CD4-positive, alpha-beta T cell treated with Interferon alpha-2 for 1 hour (primary cell): ENCODE data around the gene SLC35A3.
A peak's percentile ranks its signal among the peaks of the same experiment; 100 is the strongest.
"Not testable (repeated sequence)": the region's sequence is repeated elsewhere in the genome, so short reads cannot be mapped to it uniquely, and the experiment has no call there.

Experiments used
- DNase-seq, 2 donors: peaks; one replicate each; pipeline ENCODE4 v3.0.0-alpha.2; 2020 to 2022

SLC35A3 gene

DNA sequence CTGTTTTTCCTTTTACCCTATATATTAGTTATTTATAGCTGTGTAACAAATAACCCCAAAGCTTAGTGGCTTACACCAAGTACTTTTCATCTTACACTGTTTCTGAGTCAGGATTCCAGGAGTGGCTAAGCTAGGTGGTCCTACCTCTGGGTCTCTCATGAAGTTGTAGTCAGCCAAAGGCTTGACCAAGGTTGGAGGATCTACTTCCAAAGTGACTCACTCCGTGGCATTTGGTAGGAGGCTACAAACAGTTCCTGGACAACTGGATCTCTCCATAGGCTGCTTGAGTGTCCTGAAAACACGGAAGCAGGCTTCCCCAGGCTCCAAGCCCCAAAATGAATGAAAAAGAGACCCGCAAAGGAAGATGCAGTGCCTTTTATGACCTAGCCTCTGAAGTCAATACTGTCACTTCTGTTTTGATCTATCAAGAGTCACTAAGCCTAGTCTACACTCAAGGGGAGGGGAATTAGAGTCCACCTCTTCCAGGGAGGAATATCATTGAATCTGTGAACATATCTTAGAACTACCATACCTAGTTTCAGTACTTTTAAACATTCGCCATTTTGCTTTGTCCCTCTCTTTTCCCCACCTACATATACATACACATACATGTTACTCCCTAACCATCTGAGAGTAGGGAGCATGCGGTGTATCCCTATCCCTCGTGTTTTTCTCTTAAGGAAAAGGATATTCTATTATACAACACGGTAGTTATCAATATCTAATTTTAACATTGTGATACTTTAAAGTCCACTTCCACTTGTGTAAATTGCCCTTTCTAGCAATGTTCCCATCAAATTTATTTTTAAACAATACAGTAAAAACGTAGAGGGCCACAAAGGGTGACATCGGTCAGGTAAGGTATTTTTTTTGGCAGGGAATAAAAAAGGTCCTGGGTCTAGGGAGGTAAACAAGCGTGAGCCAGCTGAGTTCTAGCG, 67.2 kb downstream of the SLC35A3 start:
- peak in 1 of 2 donors; percentile 22 for DNase-seq

DNA sequence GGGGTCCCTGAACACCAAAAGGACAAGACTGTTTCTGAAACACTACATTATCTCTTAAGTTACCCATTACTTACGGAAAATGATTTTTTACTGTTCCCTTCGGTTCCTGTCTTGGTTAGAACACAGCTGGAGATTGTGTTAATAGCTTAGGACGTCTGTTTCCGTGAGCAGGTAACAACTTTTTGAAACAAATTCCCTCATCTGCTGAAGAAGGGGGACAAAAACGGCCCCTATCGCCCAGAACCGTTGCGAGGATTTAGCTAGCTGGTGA, 67.8 kb downstream of the SLC35A3 start:
- no peak for DNase-seq

DNA sequence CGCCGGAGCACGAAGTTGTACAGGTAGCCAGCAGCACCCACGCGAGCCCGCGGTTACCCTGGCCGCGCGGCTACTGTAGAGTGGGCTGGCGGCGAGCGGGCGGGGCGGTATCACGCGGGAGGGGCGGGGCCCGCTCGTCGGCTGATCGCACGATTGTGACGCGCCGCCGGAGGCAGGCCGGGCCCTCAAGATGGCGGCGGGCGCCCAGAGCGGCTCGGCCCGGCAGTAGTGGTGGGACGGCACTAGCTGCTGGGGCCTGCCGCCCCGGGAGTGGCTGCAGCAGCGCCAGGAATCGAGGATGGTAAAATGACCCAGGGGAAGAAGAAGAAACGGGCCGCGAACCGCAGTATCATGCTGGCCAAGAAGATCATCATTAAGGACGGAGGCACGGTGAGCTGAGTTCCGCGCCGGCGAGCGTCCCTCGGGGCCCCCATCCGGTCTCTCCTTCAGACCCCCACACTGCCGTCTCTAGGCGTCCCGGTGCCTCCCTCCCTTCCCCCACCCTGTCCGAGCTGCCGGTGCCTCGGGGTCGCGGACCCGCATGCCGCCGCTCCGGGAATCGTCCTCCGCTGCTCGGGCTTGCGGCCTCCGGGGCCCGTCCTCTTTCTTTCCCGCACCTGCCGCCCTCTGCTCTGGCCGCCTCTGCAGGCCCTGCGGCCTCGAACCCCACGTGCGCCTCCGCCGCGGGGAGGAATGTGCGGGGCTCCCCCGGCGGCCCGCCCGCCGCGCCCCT, 68.3 kb downstream of the SLC35A3 start:
- DNase-seq, result peak; percentile 91 to 93

DNA sequence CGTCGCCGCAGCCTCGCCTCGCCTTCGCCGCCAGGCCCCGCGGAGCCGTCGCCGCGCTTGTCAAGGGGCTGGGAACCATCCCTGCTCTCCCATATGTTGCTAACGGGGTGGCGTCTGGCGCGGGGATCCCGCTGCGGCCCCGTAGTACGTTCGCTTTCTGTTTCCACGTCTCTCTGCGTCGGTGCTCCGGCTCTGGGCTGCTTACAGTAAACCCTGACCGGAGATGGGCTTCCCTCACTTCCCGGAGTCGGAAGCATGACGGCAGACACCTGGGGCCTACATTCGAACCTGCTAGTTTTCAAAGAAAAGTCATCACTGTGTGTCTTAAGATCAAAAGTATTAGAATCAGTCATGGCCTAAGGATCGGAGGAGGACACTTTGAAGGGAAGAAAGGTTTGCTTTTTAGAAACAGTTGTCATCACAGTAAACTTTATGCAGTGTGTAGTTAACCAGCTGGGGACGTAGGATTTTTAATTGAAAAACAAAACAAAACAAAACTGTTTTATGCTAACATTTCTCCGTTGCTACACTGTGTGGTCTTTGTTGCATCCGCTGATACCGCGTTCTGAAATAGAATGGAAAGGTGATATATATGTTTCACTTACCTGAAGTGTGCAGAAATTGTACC, 69.0 kb downstream of the SLC35A3 start:
- DNase-seq, result peak; percentile 93 to 94

DNA sequence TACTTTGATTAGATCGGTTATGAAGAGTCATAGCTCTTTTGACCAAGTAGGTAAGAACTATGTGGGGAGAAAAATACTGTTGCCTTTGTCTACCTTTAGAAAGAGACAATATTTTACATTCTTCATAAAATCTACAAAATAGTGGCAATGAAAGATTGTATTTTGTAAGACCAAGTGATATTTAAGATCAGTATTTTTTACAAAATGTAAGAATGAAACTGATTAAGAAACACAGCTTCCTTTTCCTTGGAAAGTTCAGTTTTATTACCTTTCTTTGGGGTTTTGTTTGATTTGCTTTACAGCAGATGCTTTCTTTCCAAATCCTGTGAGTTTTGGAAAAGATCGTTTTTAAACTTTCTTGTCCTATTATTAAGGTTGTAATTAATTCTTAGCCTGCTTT, 69.8 kb downstream of the SLC35A3 start:
- no peak for DNase-seq

DNA sequence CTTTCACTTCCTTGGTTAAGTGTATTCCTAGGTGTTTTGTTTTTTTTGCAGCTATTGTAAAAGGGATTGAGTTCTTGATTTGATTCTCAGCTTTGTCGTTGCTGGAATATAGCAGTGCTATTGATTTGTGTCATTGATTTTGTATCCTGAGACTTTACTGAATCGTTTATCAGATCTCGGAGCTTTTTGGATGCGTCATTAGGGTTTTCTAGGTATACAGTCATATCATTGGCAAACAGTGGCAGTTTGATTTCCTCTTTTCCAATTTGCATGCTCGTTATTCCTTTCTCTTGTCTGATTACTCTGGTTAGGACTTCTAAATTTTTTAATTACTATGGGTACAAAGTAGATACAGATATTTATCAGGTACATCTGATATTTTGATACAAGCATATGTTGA, 75.4 kb downstream of the SLC35A3 start:
- no peak for DNase-seq

DNA sequence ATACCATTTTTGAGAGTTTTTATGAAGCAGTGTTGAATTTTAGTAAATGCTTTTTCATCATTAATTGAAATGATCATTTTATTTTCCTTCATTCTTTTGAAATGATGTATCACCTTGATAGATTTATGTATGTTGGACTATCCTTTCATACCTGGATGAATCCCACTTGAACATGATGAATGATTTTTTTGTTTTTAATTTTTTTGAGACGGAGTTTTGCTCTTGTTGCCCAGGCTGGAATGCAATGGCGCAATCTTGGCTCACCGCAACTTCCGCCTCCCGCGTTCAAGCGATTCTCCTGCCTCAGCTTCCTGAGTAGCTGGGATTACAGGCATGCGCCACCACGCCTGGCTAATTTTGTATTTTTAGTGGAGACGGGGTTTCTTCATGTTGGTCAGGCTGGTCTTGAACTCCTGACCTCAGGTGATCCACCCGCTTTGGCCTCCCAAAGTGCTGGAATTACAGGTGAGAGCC, 77.5 kb downstream of the SLC35A3 start:
- DNase-seq, result not testable (repeated sequence)

DNA sequence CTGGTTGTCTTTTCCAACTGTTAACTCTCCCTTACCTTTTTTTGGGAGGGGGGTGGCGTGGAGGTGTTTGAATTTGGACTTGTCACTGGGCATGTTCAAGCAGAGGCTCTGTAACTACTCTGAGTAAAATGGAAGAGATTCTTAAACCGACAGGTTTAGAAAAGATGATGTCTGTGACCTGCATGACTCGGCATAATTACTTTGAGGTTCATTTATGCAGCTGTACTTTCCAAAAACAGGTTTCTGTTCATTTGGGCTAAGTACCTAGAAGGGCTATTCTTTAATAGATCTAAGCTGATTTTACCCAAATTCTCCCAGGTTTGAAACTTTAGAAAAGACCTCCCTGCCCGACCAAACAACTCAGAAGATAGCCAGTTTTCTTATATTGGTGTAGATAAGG, 80.3 kb downstream of the SLC35A3 start:
- no peak for DNase-seq

DNA sequence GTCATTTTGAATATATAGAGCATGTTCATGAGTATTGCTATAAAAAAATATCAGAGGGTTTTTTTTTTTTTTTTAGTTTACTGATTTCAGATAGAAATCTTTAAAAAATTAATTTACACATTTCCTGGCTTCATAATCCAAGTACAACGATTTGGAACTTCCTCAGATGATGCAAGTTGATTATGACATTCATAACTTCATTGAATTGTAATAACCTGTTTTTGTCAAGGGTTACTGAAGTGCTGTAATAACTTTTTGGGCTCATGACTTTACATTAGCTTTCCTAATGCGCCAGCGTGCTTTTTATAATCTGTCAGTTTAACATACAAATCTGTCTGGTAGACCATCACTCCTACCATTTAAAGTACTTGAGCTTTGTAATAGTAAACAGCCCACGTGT, 81.6 kb downstream of the SLC35A3 start:
- no peak for DNase-seq

DNA sequence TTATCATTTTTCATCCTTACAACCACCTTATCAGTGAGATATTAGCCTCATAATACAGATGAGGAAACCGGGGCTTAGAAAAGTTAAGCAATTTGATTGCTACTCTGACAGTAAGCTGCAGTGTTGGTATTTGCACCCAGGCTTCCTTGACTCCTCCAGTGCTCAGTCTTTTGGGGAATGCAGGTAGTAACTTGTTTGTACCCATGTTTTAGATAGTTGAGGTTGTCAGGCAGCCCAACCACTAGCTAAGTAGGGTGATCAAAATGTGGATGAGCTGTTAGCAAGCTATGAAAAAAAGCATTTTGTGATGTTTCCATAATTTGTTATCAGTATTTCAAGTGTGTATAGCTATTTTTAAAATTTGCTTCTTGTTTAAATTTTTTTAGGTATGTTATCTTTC, 82.1 kb downstream of the SLC35A3 start:
- no peak for DNase-seq

DNA sequence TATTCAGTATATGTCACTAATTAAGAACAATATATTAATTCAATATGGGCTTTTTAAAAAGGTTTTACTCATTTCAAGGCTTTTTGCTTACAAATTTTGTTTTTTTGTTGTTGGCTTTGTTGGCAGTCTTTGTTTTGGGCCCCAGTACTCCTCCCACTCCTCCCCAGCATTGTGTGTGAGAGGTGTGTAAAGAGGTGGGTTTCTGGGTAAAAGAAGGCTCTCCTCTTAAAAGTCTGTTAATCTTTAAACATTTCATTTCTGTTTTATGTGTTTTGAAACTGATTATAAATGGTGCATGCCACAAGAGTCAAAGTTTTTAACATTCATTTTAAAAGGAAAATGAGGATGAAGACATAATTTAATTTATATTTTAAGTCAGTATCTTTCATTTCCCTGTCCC, 83.3 kb downstream of the SLC35A3 start:
- DNase-seq, result no peak

DNA sequence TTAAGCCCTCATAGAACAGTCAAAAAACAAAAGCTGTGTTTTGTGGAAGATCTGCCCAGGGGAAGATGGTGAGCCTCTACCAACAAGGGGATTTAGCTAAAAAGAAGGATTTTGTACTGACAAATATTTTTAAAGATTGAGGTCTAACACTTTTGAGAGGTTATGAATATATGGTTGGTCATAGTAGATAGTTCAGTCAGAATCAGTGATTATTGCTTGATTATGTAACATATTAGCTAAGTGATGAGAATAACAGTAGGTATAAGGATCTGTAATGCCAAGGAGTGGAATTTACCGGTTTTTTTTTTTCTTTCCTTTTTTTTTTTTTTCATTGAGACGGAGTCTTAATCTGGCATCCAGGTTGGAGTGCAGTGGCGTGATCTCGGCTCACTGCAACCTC, 83.9 kb downstream of the SLC35A3 start:
- DNase-seq, result no peak

DNA sequence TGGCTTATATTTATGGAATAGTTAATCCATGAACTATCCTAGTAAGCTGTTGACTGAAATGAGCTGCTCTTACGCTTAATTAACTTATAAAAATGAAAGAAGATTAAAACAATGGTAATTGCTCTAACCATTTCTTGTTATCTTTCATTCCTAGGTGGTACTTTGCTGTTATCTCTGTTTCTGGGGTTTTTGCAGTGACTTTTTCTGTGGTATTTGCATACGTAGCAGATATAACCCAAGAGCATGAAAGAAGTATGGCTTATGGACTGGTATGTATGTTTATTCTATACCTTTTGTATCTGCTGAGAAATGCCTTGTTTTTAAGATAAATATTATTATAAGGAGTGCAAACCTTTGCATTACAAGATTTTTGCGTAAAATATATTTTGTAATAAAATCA, 91.9 kb downstream of the SLC35A3 start:
- DNase-seq, result no peak

DNA sequence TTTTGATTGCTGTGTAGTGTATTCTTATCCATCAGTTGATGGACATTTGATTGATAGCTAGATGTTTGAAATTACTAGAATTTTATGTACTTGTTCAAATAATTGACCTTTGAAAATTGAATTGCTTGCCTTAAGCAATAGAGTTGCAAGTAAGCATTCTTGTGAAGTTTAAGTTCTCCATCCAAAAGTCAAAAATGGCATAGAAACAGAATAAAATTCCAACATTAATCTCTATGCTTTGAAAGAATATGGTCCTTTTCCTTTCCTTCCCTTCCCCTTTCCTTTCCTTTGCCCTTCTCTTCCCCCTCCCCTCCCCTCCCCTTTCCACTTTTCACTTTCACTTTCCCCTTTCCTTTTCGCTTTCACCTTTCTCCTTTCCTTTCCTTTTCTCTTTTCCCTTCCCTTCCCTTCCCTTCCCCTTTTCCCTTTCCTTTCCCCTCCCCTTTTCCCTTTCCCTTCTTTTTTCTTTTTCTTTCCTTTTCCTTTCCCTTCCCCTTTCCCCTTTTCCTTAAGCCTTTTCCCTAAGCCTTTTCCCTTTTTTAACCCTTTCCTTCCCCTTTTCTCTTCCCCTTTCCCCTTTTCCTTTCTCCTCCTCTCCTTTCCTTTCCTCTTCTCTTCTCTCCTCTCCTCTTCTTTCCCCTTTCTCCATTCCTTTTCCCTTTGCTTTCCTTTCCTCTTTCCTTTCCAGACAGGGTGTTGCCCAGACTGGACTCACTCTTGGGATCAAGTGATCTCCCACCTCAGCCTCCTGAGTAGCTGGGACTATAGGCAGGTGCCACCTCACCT, 95.6 kb downstream of the SLC35A3 start:
- no peak for DNase-seq

DNA sequence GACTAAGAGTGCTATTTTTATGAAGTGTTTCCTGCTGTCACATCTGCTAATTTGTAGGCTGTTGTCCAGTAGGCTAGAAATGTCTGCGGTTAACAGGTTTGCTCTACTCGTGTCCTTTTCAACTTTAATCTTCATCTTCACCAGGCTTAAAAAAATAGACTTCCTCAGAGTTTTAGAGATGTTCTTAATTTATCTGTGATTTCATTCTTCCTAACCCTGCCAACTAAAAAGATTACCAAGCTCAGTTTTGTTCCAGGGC, 96.1 kb downstream of the SLC35A3 start:
- DNase-seq, result no peak

DNA sequence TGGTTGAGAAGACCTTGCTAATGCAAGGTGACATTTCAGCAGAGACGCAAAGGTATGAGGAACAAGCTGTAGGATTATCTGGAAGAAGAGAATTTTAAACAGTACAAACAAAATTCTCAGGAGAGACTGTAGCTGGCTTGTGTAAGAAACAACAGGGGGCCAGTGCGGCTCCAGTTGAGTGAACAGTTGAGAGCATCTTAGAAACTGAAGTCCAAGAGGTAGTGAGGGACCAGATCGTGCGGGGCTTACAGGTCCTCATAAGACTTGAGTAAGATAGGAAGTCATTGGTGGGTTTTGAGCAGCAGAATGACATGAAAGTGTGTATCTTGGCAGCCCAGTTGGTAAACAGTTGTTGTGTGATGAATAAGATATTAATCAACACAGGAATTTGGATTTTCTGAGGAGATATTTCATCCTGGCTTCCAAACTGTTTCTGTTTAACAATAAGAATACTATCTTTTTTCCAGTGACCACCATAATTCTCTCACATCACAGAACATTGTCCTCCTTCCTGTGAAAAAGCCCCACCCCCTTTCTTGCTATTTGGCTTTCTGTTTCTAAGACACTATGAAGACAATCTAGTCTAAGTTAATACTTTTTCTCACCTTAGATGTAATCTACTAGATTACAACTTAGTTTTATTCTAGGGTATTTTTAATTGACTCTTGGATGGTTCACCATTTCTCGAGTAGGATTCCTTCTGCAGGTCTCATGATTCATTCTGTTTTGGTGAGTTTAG, 100.6 kb downstream of the SLC35A3 start:
- no peak for DNase-seq

DNA sequence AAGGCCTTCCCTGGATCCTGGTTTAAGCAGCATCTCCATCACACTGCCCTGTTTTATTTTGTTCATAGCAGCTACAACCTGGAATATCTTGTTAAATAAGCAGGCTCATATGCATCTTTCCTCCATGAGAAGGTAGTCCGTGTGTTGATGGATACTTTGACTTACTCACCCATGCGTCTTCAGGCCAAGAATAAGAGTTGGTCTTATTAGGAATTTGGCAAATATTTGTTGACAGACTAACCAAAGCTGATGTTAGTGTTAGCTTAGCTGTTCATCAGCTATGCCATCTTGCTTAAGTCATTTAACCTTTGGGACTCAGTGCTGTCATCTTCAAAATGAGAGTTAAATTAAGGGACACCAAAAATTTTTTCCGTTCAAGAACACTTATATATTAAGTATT, 103.7 kb downstream of the SLC35A3 start:
- DNase-seq, result no peak

DNA sequence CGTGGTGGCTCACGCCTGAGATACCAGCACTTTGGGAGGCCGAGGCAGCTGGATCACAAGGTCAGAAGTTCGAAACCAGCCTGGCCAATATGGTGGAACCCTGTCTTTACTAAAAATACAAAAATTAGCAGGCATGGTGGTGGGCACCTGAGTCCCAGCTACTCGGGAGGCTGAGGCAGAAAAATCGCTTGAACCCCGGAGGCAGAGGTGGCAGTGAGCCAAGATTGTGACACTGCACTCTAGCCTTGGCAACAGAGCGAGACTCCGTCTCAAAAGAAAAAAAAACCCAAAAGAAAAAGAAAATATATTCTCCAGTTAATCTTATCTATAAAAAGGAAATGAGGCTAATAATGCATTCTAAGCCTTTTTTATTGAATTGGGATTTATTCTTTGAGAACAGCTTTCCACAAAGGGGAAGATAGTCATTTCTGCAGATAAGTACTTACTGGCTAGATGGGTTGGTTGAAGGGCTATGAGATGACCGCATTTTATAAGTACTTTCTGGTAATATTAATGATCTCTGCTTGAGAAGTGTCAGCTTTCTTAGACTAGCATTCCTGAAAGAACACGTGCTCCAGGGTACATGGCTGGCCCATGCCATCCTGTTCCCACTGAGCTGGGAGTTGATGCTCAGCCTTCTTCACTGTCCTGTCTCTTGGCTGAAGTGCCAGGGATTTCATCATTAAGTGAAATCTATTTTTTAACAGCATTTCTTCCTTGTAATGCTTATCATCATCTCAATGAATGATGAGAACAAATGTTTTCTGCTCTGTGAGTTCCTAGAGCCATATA, 105.0 kb downstream of the SLC35A3 start:
- DNase-seq, result no peak

DNA sequence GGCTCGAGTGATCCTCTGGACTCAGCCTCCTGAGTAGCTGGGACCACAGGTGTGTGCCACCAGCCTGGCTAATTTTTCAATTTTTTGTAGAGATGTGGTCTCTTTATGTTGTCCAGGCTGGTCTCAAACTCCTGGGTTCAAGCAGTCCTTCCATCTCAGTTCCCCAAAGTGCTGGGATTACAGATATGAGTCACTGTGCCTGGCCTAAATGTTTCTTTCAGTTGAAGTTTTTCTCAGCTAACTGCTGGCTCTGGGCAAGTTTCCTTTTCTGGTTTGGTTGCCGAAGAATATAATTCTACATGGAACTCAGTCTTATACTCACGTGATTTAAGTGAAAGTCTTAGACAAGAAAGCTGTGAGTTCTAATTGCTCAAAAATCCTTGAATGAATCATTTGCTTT, 106.0 kb downstream of the SLC35A3 start:
- DNase-seq, result no peak

DNA sequence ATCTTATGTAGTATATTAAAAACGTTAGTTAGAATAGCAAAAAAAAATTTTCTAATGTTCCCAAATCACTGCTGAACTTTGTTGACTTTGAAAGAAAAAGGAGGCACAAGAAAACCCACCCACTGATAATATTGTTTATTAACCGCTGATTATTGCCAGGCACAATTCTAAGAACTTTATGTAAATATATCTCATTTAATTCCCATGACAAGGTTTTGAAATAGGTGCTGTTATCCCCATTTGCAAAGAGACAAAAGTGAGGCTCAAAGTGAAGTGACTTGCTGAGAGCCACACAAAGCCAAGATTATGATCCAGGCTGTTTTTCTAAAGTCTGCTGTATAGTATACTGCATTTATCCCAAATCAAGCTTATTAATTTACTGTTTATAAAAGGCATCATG, 106.5 kb downstream of the SLC35A3 start:
- no peak for DNase-seq

DNA sequence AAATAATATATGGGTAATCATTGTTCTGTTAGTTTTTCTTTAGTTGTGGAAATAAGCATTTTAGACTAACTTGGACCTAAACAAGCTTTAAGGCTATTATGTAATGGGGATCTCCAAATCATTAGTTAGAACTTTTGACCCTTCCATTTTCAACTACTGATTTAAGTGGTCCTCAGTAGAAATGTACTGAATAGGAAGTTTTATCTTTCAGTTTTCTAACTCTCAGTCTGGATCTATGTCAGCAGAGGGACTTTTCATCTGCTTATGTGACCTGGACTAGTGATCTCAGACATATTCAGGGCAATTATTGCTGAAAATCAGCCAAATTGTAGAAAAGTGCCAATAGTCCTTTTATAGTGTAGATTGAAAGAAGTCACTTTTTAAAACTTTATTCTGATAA, 106.9 kb downstream of the SLC35A3 start:
- DNase-seq, result no peak

DNA sequence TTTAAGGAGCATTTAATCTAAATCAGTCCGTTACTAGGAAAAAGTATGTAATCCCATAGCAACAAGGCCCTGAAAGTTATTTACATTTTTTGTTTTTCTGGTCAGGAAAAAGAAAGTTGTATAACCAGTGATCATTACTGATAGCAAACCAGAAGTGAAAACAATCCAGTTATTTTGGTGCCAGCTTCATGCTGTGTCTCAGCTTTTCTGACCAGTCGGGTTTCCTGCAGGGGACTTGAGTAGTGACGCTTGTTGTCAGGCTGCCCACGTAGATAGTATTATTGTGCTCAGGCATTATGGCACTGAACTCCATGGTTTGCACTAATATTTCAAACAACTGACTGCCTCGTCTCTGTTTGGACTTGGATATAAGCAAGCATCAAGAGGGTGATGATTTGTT, 107.7 kb downstream of the SLC35A3 start:
- no peak for DNase-seq
